Ishikawa (cell line): ENCODE results near the gene ABCC1.

Experiments
- EGR1 ChIP-seq: IDR thresholded peaks from 2 replicates; pipeline ENCODE4 v1.6.1; 2012
- EP300 ChIP-seq: IDR thresholded peaks from 2 replicates; pipeline ENCODE4 v1.6.1; 2012; ENCODE audit warnings: borderline replicate concordance
- FOXM1 ChIP-seq: IDR thresholded peaks from 2 replicates; pipeline ENCODE4 v1.6.1; 2012; ENCODE audit warnings: low read depth, borderline replicate concordance
- NFIC ChIP-seq: IDR thresholded peaks from 2 replicates; pipeline ENCODE4 v1.6.1; 2012
- RAD21 ChIP-seq: IDR thresholded peaks from 2 replicates; pipeline ENCODE4 v1.6.1; 2012; ENCODE audit warnings: low read depth
- REST ChIP-seq: IDR thresholded peaks from 2 replicates; pipeline ENCODE4 v1.6.1; 2012; ENCODE audit warnings: low read depth, mild to moderate bottlenecking
- USF1 ChIP-seq: IDR thresholded peaks from 2 replicates; pipeline ENCODE4 v1.6.1; 2012
- YY1 ChIP-seq: IDR thresholded peaks from 2 replicates; pipeline ENCODE4 v1.6.1; 2012; ENCODE audit warnings: low read depth
- ZBTB7A ChIP-seq: IDR thresholded peaks from 2 replicates; pipeline ENCODE4 v1.6.1; 2012; ENCODE audit warnings: low read depth

- TF ChIP-seq REST (no peak), USF1 (no peak), EP300 (no peak), RAD21 (no peak), FOXM1 (no peak), NFIC (no peak), YY1 (no peak), ZBTB7A (no peak), EGR1 (no peak)
Observed at GRCh38 chr16:16021020-16021419, 71.6 kb downstream of the ABCC1 start.
